HEK293T (cell line): ENCODE results near the gene CCK.

Experiments
- CTCF ChIA-PET: fragments of 350-600 bp; formaldehyde crosslinking; extraction: SDS; loops from one replicate; lab custom pipeline; 2021; ENCODE audit warnings: antibody characterized with exemption, inconsistent platforms; lab: Yijun Ruan, JAX
- POLR2A ChIA-PET: fragments of 350-600 bp; formaldehyde crosslinking; extraction: SDS; loops from one replicate; lab custom pipeline; 2020; ENCODE audit warnings: antibody characterized with exemption, inconsistent platforms; lab: Yijun Ruan, JAX
- DNase-seq: peaks from one replicate; pipeline ENCODE4 v3.0.0; 2012; ENCODE audit warnings: mixed read lengths; ENCODE audit errors: extremely low spot score
- ARNT ChIP-seq: fragments of 450-650 bp; IDR thresholded peaks from 2 replicates; pipeline ENCODE4 v1.6.1; 2017; ENCODE audit warnings: mild to moderate bottlenecking
- BHLHE40 ChIP-seq: fragments of 450-650 bp; IDR thresholded peaks from 2 replicates; pipeline ENCODE4 v1.6.1; 2016; ENCODE audit warnings: mild to moderate bottlenecking, moderate library complexity, borderline replicate concordance
- CTBP1 ChIP-seq: fragments of 450-650 bp; IDR thresholded peaks from 2 replicates; pipeline ENCODE4 v1.6.1; 2016; ENCODE audit warnings: borderline replicate concordance
- ELF4 ChIP-seq: fragments of 450-650 bp; IDR thresholded peaks from 2 replicates; pipeline ENCODE4 v1.6.1; 2017; ENCODE audit warnings: antibody characterized with exemption
- FOXA1 ChIP-seq: fragments of 450-650 bp; IDR thresholded peaks from 2 replicates; pipeline ENCODE4 v1.6.1; 2016; ENCODE audit warnings: mild to moderate bottlenecking
- FOXK2 ChIP-seq: fragments of 450-650 bp; IDR thresholded peaks from 2 replicates; pipeline ENCODE4 v1.6.1; 2016; ENCODE audit warnings: mild to moderate bottlenecking
- FOXM1 ChIP-seq: fragments of 450-650 bp; IDR thresholded peaks from 2 replicates; pipeline ENCODE4 v1.6.1; 2017; ENCODE audit warnings: mild to moderate bottlenecking, borderline replicate concordance
- HDGF ChIP-seq: fragments of 450-650 bp; IDR thresholded peaks from 2 replicates; pipeline ENCODE4 v1.6.1; 2017; ENCODE audit warnings: antibody characterized with exemption, borderline replicate concordance
- L3MBTL2 ChIP-seq: fragments of 450-650 bp; conservative IDR thresholded peaks from 2 replicates; pipeline ENCODE4 v1.6.1; 2016; ENCODE audit warnings: mild to moderate bottlenecking
- LEF1 ChIP-seq: fragments of 450-650 bp; IDR thresholded peaks from 2 replicates; pipeline ENCODE4 v1.6.1; 2017; ENCODE audit warnings: mild to moderate bottlenecking, borderline replicate concordance
- NFRKB ChIP-seq: fragments of 450-650 bp; IDR thresholded peaks from 2 replicates; pipeline ENCODE4 v1.6.1; 2016; ENCODE audit warnings: mild to moderate bottlenecking, moderate library complexity
- SP1 ChIP-seq: fragments of 450-650 bp; IDR thresholded peaks from 2 replicates; pipeline ENCODE4 v1.6.1; 2017
- SUZ12 ChIP-seq: fragments of 450-650 bp; IDR thresholded peaks from 2 replicates; pipeline ENCODE4 v1.6.1; 2016; ENCODE audit warnings: mild to moderate bottlenecking
- TARDBP ChIP-seq: fragments of 450-650 bp; IDR thresholded peaks from 2 replicates; pipeline ENCODE4 v1.6.1; 2016
- ZNF384 ChIP-seq: fragments of 450-650 bp; IDR thresholded peaks from 2 replicates; pipeline ENCODE4 v1.6.1; 2016
- TF ChIP-seq, protein P1 (sequence below): fragments of 450-650 bp; IDR thresholded peaks from 2 replicates; pipeline ENCODE4 v1.6.1; 2016

Gene CCK

DNA sequence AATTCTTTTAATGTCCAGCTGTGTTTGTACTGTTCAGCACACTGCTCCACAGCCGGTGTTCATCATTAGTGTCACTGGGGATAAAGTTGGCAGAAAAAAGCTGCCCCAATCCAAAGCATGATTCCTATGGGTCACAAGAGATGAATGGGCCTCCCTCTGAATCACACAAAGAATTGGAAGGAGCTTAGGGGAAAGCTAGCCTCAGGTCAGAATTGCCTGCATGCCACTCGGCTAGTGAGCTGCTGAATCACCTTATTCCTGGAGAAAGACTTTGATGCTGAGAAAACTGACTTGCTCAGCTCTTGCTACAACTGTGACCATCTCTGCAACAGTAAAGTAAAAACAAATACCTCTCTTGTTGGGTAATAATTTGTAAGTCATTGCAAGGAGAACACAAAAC, 3.5 kb downstream of the CCK start:
- DNase-seq = no peak
- POLR2A ChIA-PET = no interaction called here
- TF ChIP-seq CTBP1 (no peak), FOXK2 (no peak), ZNF384 (no peak), FOXM1 (no peak), LEF1 (no peak), ELF4 (no peak), FOXA1 (no peak), SUZ12 (no peak), TARDBP (no peak), HDGF (no peak), SP1 (no peak), ARNT (no peak), BHLHE40 (no peak), L3MBTL2 (no peak), NFRKB (no peak)
- TF ChIP-seq, protein P1, sequence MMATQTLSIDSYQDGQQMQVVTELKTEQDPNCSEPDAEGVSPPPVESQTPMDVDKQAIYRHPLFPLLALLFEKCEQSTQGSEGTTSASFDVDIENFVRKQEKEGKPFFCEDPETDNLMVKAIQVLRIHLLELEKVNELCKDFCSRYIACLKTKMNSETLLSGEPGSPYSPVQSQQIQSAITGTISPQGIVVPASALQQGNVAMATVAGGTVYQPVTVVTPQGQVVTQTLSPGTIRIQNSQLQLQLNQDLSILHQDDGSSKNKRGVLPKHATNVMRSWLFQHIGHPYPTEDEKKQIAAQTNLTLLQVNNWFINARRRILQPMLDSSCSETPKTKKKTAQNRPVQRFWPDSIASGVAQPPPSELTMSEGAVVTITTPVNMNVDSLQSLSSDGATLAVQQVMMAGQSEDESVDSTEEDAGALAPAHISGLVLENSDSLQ = no peak
- CTCF ChIA-PET = interaction anchor here (2.9 kb wide), 1 partner anchor 15 kb away, joined by 8 read pairs; no protein-coding TSS in a partner anchor

- ChIA-PET CTCF (interaction anchor here (1.0 kb wide), 1 partner anchor 9 kb away, joined by 3 read pairs; no protein-coding TSS in a partner anchor), POLR2A (no interaction called here)
- no peak for TF ChIP-seq TARDBP
- no peak for TF ChIP-seq FOXA1
- no peak for TF ChIP-seq BHLHE40
- no peak for TF ChIP-seq HDGF
- no peak for TF ChIP-seq ARNT
- TF ChIP-seq, protein P1 = no peak
- TF ChIP-seq SP1 = no peak
- no peak for TF ChIP-seq L3MBTL2
- no peak for DNase-seq
Observed at GRCh38 chr3:42257007-42257406, 9.0 kb downstream of the CCK start.

DNA sequence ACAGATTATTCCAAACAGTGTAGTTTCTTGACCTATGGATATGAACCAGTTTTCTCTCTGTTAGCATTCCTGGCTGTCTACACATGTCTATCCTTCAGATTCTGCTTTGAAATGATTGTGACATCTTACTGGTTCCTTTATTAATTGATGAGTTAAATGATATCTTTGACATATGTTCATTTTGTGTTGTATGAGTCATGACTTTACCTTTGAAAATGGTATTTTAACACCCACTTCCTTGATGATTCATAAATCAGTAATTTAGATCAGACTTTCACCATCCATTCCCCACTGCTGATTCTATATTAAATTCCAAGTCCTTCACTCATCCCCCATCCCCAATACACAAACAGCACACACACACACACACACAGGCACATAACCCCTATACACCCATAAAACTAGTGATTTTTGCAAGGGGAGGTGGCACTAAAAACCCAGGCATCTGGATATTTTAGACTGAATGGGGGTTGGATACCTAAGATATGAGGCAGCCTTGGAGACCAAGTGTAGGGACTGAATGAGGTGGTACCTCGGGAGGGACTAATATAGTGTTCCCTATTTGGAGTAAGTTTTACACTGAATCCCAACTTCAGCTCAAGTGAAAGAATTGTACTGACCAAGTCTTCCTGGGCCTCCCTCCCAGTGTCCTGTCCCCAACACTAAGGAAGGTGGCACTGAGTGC, 9.7 kb downstream of the CCK start:
- DNase-seq = no peak
- no peak for TF ChIP-seq BHLHE40
- no peak for TF ChIP-seq TARDBP
- TF ChIP-seq L3MBTL2 = no peak
- TF ChIP-seq LEF1 = no peak
- no peak for TF ChIP-seq FOXA1
- TF ChIP-seq ZNF384 = no peak
- no peak for TF ChIP-seq NFRKB
- no peak for TF ChIP-seq FOXK2
- no peak for TF ChIP-seq ARNT
- no peak for TF ChIP-seq FOXM1
- no peak for TF ChIP-seq SUZ12
- TF ChIP-seq, protein P1 = no peak
- TF ChIP-seq HDGF = no peak
- POLR2A ChIA-PET = no interaction called here
- CTCF ChIA-PET = no interaction called here

DNA sequence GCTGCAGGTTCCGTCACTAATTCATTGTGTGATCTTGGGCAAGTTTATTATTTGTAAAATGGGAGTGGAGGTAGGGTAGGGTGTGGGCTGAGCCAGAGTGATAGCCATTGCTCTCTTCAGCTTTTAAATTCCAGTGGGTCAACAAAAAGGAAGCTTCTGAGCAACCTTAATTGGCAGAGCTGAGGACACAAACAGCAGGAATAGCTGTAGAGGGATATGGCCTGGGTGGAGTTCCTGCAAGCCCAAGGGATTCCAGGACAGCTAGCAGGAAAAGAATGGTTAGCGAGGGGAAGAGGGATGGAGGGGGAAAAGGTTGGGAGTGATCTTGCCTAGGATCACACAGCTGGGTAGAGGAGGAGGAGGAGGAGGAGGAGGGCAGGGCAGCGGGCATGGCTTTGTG, 11.4 kb downstream of the CCK start:
- POLR2A ChIA-PET = no interaction called here
- CTCF ChIA-PET = no interaction called here
- TF ChIP-seq ZNF384 (no peak), FOXK2 (no peak)
- no peak for DNase-seq

- TF ChIP-seq FOXA1 (no peak), FOXM1 (no peak), ARNT (no peak), HDGF (no peak), NFRKB (no peak), TARDBP (no peak)
- DNase-seq = no peak
- ChIA-PET POLR2A (no interaction called here), CTCF (interaction anchor here (0.6 to 1.3 kb wide), 2 partner anchors 21 to 40 kb away, joined by 3 read pairs; no protein-coding TSS in a partner anchor)
Observed at GRCh38 chr3:42250761-42251160, 15.2 kb downstream of the CCK start.

- ChIA-PET POLR2A (no interaction called here), CTCF (interaction anchor here (0.6 to 3.0 kb wide), 12 partner anchors 10 to 801 kb away, joined by 3 to 27 read pairs (median 3); no protein-coding TSS in a partner anchor)
- TF ChIP-seq SUZ12 (no peak), FOXK2 (no peak), L3MBTL2 (no peak), BHLHE40 (no peak), ZNF384 (no peak), ARNT (no peak), TARDBP (no peak), HDGF (no peak), SP1 (no peak), NFRKB (no peak), FOXA1 (no peak), CTBP1 (no peak)
- TF ChIP-seq, protein P1 = no peak
- DNase-seq = peak; percentile 63
Observed at GRCh38 chr3:42247576-42248027, 18.4 kb downstream of the CCK start.
